Epithelial cell of esophagus (primary cell): Measurements from ENCODE around the gene LINGO3.

ENCODE experiments used
- DNase-seq: peaks from one replicate; pipeline ENCODE4 v3.0.0; 2010; ENCODE audit warnings: low read depth
- H3K4me3 ChIP-seq: 2 replicates; pipeline ENCODE4 v1.5.1; 2011; ENCODE audit warnings: mild to moderate bottlenecking, low read length, control low read depth
- CTCF ChIP-seq: IDR thresholded peaks from 2 replicates; pipeline ENCODE4 v1.5.1; 2011; ENCODE audit warnings: low read depth, mild to moderate bottlenecking, low read length, control low read depth, inconsistent platforms; ENCODE audit not compliant: insufficient read depth; ENCODE audit errors: missing control alignments

LINGO3 gene

GRCh38 chr19:2268480-2268830, 39.5 kb downstream of the LINGO3 start:
- DNase-seq, result no peak
- peak overlapping the region; percentile 70 for H3K4me3 ChIP-seq
- no peak for TF ChIP-seq CTCF

GRCh38 chr19:2266183-2266993, 41.6 kb downstream of the LINGO3 start:
- peak; percentile 71 for DNase-seq
- no peak for TF ChIP-seq CTCF
- H3K4me3 ChIP-seq, result no peak overlapping the region

- no peak overlapping the region for H3K4me3 ChIP-seq
- DNase-seq, result peak; percentile 51
- peak; percentile 62 for TF ChIP-seq CTCF
Observed at GRCh38 chr19:2261438-2262172, 46.3 kb downstream of the LINGO3 start.

- DNase-seq, result peak; percentile 81
- no peak overlapping the region for H3K4me3 ChIP-seq
- TF ChIP-seq CTCF, result no peak
Observed at GRCh38 chr19:2260341-2260805, 47.6 kb downstream of the LINGO3 start.

GRCh38 chr19:2259336-2259735, 48.6 kb downstream of the LINGO3 start:
- no peak for TF ChIP-seq CTCF
- H3K4me3 ChIP-seq, result no peak overlapping the region
- peak; percentile 80 for DNase-seq
